ENCODE results near the gene SKAP1. TPM values are rescaled to one million over a fixed set of nuclear protein-coding genes. Genes with fewer than 3 reads are reported as not detected.

Gene SKAP1
- total and polyA plus RNA-seq, 7 donors, result 0.09 to 1.0 (median 0.42) TPM; not detected in 2

DNA sequence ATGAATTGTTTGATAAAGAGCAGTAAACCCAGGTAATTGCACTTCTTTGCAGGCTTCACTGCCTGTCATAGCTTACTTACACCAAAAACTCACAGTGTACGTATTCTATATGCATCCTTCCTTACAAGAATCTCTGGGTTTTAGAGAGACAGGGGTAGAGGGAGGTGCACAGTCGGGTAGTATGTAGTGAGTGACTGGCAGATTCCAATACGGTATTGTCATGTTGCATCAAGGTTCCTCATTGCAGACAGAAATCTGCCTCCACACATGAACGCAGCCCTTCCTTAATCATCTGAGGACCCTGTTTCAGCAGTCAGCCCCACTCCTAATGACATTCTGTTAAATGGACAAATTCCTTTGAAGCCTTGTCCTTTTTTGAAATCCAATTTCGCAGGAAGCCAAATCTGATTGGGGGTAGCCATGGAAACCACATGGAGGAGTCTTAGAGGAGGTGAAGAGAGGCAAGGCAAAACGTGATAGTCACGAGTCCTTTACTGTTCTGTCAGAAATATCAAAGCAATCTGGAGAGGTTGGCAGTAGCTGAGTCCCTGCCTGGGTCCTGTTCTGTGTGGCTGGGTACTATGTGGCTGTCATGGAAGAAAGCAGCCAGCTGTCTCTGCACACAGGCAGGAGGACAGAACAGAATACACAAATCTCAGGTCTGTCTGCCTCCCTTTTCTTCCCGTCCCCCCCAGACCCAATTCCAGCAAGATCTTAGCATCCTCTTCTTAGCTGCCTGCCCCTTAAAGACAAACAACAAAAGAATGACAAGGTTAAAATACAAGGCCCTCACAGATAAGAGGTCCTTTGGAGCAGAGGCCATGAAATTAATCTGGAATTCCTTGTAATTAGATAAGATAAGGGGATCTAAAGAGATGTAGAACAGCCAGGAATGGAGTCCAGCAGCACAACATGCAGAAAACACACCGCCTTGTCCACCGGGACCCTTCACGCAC, 3.1 kb upstream of the SKAP1 start:
- Histone ChIP-seq H3K9me3 (no peaks in the 10 kb centered on the region), H3K4me3 (no peak overlapping the region), H3K36me3 (ENCODE audit: insufficient read depth in 1 of 2, low read depth in 1 of 2) (no peaks in the 10 kb centered on the region), H3K27me3 (ENCODE audit: insufficient read depth in 3 of 3, low read length in 2 of 3) (peaks cover 11 to 56% (median 13%) of the 10 kb centered on the region in 3 donors), H3K4me1 (no peaks in the 10 kb centered on the region), H3K27ac (no peak overlapping the region)
- 59 to 60% (median 60%) methylated on average over 11 of the region's 11 CpGs for WGBS, 3 donors
- ATAC-seq, result no peak
- TF ChIP-seq CTCF (IDR thresholded peaks at IDR 0.05), result no peak
- no peak for DNase-seq
- intact Hi-C loops (cut with DNase I), result no loop called here

DNA sequence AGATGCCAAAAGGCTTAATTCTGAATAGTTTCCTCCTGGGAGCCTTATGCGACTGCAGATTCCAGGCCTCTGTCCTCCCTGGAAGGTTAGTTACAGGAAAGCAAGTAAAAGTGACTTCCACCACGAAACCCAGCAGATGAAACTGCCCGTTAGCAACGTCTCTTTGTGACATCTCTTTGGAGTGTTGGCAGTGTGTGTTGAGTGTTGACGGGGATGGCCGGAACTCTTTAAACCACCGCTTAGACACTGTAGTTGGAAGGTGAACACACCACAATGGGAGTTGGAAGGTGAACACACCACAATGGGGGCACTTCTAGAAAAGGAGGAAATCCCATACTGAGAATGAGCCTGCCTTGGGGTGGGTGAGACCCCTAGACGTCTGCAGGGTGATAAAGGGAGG, 858 bp downstream of the SKAP1 start:
- DNase-seq, result no peak
- no peak for ATAC-seq
- Histone ChIP-seq H3K27me3 (ENCODE audit: insufficient read depth in 3 of 3, low read length in 2 of 3) (peaks cover 7 to 53% (median 11%) of the 10 kb centered on the region in 3 donors), H3K4me1 (no peaks in the 10 kb centered on the region), H3K4me3 (no peak overlapping the region), H3K36me3 (ENCODE audit: insufficient read depth in 1 of 2, low read depth in 1 of 2) (no peaks in the 10 kb centered on the region), H3K27ac (no peak overlapping the region), H3K9me3 (no peaks in the 10 kb centered on the region)
- 63 to 78% (median 72%) methylated on average over 7 to 8 of the region's 8 CpGs for WGBS, 3 donors
- intact Hi-C loops (cut with DNase I), result no loop called here
- TF ChIP-seq CTCF (IDR thresholded peaks at IDR 0.05), result no peak

GRCh38 chr17:48427598-48427997, 2.4 kb downstream of the SKAP1 start:
- no peaks in the 10 kb centered on the region for H3K36me3 ChIP-seq (ENCODE audit: insufficient read depth in 1 of 2, low read depth in 1 of 2)
- no peak overlapping the region for H3K27ac ChIP-seq
- no peaks in the 10 kb centered on the region for H3K4me1 ChIP-seq
- no peak overlapping the region for H3K4me3 ChIP-seq
- ATAC-seq (no peak), DNase-seq (no peak)
- peaks cover 7 to 42% (median 11%) of the 10 kb centered on the region in 3 donors for H3K27me3 ChIP-seq (ENCODE audit: insufficient read depth in 3 of 3, low read length in 2 of 3)
- no peaks in the 10 kb centered on the region for H3K9me3 ChIP-seq
- TF ChIP-seq CTCF (IDR thresholded peaks at IDR 0.05), result no peak
- intact Hi-C loops (cut with DNase I), result no loop called here

- H3K9me3 ChIP-seq, result no peaks in the 10 kb centered on the region
- DNase-seq (no peak), ATAC-seq (no peak)
- WGBS, 3 donors, result 88 to 93% (median 90%) methylated on average over 4 of the region's 4 CpGs
- no peaks in the 10 kb centered on the region for H3K36me3 ChIP-seq (ENCODE audit: insufficient read depth in 1 of 2, low read depth in 1 of 2)
- no peak overlapping the region for H3K27ac ChIP-seq
- intact Hi-C loops (cut with DNase I), result no loop called here
- TF ChIP-seq CTCF (IDR thresholded peaks at IDR 0.05), result no peak
- H3K4me3 ChIP-seq, result no peak overlapping the region
- H3K27me3 ChIP-seq (ENCODE audit: insufficient read depth in 3 of 3, low read length in 2 of 3), result peaks cover 7 to 37% (median 11%) of the 10 kb centered on the region in 3 donors
- no peaks in the 10 kb centered on the region for H3K4me1 ChIP-seq
These were observed 3.1 kb downstream of the SKAP1 start for GRCh38 chr17:48426761-48427500.
